ENCODE results near the gene MYO3B.
"Not testable (repeated sequence)": the region's sequence is repeated elsewhere in the genome, so short reads cannot be mapped to it uniquely, and the experiment has no call there.

MYO3B gene

DNA sequence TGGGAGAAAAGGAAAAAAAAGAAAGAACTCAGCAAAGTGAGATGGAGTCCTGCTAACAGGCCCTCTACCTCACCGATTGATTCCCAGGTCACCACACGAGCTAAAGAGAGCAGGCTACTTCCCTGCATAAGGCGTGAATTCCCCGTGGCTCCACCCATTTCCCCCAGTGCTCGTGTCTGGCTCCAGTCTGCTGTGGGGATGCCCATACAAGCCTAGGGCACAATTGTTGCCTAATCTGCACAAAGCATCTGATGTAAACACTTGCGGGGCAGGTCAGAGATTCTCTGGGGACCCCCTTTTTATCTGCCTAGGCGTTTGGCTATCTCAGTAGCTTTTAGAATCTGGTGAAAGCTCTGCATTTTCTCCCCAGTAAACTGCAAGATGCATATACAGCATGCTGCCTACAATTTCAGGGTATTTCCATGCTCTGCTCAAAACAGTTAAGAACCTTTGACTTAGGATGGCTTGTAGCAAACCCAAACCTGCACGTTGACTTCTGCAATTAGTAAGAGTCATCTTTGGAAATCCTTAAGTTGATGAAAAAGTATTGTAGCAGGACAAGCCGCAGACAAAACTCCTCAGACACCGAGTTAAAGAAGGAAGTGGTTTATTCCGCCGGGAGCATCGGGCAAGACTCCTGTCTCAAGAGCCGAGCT is 34.8 kb downstream of the MYO3B start:
- in situ Hi-C loops (cut with HindIII; ENCODE audit: low sequenced_read_pairs), result no loop called here

DNA sequence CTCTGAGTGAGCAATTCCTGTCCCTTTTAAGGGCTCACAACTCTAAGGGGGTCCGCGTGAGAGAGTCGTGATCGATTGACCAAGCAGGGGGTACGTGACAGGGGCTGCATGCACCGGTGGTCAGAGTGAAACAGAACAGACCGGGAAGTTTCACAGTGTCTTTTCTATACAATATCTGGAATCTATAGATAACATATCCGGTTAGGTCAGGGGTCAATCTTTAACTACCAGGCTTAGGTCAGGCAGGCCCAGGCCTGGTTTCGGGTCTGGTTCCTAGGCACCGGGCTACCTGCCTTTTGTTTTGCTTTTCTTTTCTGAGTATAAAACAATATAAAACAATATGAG is 35.3 kb downstream of the MYO3B start:
- in situ Hi-C loops (cut with HindIII; ENCODE audit: low sequenced_read_pairs), result not testable (repeated sequence)

DNA sequence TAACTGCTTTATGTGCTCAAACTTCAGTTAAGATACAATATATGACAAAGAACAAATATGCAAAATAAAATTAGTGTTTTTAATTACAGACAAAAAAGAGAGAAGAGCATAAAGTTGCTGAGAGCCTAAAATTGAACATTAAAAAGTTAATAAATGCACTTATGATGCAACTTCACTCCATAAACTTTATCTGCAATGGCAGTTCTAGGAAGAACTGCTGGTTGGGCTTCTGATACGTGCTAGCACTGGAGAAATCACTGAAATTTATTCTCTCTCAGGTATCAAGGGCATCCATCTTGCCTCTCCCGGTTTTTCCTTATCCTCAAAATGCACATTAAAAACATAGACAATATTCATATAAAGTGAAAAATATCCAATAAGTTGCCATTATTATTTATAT is 35.7 kb downstream of the MYO3B start:
- in situ Hi-C loops (cut with HindIII; ENCODE audit: low sequenced_read_pairs), result no loop called here

DNA sequence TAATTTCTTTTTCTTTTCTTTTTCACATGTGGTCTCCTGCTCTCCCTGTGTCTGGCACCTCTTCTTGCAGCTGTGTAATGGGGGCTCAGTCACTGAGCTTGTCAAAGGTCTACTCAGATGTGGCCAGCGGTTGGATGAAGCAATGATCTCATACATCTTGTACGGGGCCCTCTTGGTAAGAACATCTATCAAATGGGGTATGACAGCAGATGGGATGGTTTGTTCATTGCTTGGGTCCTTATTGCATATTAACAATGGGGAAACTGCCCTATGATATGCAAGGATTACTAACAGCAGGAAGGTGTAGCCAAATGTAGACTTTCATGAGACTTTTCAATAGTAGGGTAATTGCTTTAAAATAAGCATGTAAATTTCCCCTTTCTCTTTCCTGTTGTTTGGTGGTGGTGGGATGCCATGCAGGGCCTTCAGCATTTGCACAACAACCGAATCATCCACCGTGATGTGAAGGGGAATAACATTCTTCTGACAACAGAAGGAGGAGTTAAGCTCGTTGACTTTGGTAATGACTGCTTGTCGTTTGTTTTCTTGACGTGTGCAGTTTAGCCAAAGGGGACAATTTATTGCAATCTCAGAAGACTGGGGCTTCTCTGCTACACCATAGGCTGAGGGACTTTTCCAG is 36.5 kb downstream of the MYO3B start:
- in situ Hi-C loops (cut with HindIII; ENCODE audit: low sequenced_read_pairs), result no loop called here

DNA sequence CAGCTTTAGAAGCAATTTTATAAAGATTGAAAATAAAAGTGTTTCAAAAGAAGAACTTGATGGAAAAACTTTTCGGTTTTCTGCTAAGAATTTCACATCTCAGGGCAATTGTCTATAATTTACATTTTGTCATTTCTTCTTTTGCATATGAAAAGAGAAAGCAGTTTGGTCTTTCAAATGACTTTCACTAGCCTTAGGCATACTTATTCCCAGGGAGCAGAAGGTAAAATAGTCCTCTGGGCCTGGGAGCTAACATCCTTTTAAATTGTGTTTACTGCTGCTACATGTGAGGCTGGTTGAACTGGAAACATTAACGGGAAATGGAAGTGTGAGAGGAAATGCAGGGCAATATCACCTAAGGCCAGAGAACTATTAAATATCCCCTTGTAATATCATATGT is 37.1 kb downstream of the MYO3B start:
- in situ Hi-C loops (cut with HindIII; ENCODE audit: low sequenced_read_pairs), result no loop called here

DNA sequence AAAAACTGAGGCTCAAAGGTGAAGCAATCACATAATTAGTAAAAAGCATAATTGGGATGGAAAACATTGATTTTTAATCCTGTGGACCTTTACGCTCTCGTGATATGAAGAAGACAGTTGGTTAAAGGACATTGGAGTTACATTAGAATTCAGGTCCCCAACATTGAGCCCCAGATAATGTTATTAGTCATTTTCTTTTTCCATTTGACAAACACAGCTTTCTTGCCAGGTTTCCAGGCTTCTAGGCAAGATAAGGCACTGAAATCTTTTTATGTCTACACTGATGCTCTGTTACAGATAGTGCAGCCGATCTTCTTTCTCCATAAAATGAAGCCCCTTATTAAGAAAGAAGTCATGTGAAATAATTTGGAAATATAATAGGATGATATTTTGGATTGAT is 38.5 kb downstream of the MYO3B start:
- in situ Hi-C loops (cut with HindIII; ENCODE audit: low sequenced_read_pairs), result no loop called here

DNA sequence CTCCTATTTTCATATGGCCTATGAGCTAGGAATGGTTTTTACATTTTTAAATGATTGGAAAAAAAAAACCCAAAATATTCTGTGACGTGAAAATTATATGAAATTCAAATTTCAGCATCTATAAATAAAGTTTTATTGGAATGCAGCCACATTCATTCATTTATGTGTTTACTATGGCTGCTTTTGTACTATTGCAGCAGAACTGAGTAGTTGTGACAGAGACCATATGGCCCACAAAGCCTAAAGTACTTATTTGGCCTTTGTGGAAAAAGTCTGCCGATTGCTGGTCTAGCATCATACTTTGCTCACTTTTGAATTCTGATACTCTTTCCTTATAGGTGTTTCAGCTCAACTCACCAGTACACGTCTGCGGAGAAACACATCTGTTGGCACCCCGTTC is 39.0 kb downstream of the MYO3B start:
- in situ Hi-C loops (cut with HindIII; ENCODE audit: low sequenced_read_pairs), result no loop called here

DNA sequence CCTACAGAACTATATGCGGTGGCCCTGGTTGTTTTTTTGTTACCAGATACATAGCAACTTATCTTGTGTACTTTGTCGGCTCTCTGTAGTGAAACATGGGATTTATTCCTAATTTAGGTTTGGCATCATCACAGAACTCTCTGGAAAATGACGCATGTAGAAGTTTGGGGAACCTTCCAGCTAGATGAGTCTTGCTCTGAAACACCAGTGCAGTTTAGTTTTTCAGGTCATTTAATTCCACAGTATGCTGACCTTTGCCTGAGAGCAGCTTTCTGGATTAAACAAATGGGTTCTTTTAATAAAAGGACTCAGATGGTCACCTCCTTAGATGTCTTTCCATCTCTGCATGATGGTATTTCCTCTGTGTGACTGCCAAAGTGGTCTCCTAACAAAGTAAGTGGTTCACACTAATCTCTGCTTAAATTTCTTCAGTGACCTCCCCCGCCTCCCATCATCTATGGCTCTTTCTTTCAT is 39.9 kb downstream of the MYO3B start:
- in situ Hi-C loops (cut with HindIII; ENCODE audit: low sequenced_read_pairs), result no loop called here

DNA sequence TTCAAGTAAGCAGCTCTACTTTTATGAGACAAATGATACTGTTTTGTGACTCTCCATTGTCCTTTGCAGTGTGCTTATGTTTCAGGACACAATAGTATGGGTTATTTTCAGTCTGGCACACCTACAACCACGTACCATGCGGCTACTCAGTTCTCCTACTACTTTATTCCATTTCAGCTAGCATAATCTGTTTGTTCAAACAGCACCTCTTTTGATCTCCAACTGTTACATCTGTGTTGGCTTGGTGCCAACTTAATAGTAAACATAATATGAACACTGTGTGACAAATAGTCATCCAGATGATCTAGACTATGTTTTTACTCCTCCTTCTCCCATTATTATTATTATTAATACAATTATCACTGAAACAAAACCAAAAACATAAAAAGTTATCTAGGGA is 40.5 kb downstream of the MYO3B start:
- in situ Hi-C loops (cut with HindIII; ENCODE audit: low sequenced_read_pairs), result no loop called here

DNA sequence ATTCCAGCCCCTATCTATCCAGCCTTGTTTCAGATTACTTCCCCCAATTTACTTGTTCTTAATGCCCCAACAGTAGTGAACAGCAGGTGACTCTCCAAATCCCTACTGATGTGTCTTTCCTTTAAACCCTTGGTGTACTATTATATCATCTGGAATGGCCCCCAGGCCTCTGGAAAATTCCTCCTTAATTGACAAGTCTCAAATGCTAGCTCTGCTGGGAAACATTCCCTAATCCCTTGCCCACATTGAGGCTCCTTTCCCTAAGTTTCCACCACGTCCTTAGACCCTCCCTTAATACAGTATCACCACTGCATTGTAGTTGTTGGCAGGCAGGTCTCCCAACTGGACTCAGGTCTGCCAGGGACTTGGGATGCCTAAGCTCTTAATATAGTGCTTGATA is 41.0 kb downstream of the MYO3B start:
- in situ Hi-C loops (cut with HindIII; ENCODE audit: low sequenced_read_pairs), result no loop called here

DNA sequence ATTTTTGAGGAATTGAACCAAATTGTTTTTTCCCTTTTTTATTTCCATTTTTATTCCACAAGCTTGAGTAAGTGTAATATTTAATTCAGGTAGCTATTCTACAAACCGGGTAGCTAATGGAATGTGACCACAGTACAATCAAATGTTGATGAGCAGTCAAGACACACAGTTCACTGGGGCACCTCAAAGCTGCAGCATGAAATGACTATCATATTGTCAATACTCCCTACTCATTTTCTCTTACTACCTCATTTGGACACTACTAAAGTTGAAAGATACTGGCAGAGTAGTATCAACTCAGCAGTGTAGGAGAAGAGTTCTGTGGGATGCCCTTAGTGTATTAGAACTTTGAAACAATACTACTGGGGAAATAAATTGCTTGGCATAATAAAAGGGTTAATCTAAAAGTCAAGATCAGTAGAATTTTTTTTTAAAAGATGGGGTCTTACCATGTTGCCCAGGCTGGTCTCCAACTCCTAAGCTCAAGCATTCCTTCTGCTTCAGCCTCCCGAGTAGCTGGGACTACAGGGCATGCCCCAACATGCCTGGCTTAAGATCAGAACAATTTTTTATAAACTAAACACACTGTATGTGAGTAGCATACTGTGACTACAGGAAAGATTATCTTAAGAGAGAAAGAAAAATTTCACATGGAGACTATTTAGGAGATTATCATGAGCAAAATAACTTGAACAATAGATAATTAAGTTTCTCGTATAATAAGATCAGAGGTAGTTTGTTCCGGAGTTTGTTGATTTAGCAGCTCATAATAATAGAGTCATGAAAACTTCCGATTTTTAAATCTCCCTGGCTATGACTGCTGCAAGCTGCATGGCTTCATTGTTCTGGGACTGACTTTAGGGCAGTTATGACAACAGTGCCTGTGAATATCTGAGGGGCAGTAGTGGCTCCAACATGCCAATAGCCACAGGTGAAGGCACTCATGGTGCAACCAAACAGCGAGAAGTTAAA is 43.7 kb downstream of the MYO3B start:
- in situ Hi-C loops (cut with HindIII; ENCODE audit: low sequenced_read_pairs), result no loop called here

DNA sequence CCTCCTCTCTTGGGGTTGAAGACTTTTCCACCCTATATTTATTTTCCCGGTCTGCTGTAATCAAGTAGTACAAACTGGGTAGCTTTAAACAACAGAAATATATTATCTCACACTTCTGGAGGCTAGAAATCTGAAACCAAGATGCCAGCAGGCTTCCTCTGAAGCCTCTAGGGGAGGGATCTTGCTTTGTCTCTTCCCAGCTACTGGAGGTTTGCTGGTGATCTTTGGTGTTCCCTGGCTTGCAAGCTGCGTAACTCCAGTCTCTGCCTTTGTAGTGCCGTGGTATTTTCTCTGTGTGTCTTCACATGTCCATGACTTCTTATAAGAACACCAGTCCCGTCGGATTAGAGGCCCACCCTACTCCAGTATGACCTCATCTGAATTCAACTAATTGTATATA is 44.4 kb downstream of the MYO3B start:
- in situ Hi-C loops (cut with HindIII; ENCODE audit: low sequenced_read_pairs), result no loop called here

DNA sequence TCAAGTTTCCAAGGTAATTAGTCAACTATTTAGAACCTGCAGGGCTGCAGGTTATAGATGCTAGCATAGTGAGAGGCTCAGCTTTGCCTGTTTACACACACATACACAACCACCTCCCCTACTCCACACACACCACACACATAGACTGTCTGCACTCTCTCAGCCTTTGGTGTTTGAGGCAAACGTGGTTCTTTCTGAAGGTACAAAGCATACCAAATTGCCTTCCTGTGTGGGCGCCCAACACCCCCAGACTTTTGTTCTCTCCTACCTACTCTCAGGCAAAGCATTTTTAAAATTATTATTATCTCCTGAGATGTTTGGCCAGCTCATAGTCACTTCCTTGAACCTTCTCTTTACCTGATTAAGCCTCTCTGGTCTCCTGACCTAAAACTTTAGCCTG is 44.9 kb downstream of the MYO3B start:
- in situ Hi-C loops (cut with HindIII; ENCODE audit: low sequenced_read_pairs), result no loop called here

DNA sequence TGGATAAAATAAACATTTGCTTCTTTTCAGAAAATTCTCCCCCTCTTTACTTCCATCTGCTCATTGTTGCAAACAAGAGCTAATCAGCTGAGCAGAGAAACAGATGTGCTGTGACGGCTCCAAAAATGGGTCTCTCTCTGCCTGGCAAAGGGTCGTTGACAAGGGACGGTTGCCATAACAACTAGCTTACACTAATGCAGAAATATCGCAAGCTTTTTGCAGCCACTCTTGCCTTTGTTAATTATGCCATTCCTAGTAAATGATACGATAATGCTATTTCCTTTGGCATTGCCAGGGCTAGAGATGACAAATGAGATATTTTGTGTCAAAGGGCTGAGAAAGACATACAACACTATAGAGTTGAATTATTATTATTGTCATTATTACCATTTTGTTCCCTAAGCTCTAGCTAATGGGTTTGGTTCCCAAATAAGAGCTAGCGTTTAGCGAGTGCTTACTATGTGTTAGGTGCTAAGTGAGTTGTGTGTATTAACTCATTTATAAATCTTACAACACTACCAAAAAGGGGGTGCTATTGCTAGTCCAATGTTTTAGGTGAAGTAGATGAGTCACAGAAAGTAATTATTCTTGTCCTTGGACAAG is 46.8 kb downstream of the MYO3B start:
- in situ Hi-C loops (cut with HindIII; ENCODE audit: low sequenced_read_pairs), result no loop called here

DNA sequence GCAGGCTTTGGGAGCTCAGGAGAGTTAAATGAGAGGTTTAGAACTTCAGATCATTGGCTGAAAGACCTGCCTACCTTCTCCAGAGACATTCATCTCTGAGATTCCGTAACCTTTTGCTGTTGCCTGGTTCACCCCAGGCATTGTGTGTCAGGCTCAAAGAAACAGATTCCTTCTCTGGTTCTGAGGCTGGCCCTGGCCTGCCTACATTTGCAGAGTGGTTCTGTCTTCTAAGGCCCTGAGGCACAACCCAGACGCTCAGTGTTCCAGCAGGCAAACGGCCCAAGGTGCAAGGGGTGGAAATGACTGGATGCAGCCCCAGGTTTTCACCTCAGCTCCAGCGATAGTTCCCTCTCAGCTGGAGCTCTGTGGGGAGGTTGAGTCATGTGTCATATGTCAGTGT is 48.3 kb downstream of the MYO3B start:
- in situ Hi-C loops (cut with HindIII; ENCODE audit: low sequenced_read_pairs), result no loop called here

DNA sequence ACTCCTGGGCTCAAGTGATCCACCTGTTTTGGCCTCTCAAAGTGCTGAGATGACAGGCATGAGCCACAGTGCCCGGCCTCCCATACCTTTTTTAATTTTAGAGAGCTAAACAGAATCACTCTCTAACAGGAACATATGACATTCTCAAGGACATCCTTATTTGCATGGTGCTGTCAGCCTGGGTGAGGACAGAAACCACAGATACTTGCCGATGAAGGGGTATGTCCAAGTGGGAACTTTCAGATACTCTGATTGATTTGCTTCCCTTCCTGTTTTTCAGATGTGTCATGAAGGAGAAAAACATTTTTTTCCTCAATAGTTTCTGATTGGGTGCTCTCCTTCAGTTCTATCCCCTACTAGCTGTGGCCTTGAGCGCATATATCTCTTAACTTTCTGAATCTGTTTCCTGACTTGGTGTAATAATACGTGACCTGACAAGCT is 49.6 kb downstream of the MYO3B start:
- in situ Hi-C loops (cut with HindIII; ENCODE audit: low sequenced_read_pairs), result no loop called here

DNA sequence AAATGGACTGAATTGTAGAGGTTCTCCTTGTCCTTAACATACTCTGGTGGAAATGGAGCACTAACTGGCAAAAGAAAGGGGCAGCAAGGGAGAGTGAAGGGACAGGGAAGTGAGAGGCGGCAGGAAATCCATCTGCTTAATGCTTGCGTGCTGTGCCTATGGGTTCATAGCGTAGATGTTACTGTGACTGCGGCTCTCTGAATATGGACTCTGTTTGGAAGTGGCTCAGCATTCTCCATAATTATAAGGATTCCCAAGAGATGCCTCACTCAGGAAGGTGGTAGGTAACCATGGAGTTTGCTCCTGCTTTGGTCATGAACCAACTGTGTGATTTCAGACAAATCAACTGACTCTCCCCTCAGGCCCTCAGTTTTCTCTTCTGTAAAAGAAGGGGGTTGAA is 50.0 kb downstream of the MYO3B start:
- in situ Hi-C loops (cut with HindIII; ENCODE audit: low sequenced_read_pairs), result no loop called here

DNA sequence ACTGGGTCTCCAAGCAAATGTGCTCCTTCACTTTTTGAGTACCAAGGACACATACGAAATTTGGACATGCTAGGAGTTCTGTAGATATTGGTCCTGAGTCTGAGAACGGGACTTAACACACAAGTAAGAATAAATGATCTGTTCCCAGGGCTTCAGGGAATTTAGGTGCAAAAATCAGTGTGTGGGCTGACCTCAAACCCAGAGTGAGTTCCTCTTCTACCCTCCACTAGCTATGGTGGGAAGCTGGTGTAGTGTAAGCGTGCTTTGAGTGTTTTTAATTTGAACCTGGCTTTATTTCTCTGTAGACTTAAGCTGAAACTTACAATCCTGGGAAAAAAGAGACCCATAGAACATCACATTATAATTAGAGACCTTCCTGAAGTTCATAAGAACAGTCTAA is 50.5 kb downstream of the MYO3B start:
- in situ Hi-C loops (cut with HindIII; ENCODE audit: low sequenced_read_pairs), result no loop called here

DNA sequence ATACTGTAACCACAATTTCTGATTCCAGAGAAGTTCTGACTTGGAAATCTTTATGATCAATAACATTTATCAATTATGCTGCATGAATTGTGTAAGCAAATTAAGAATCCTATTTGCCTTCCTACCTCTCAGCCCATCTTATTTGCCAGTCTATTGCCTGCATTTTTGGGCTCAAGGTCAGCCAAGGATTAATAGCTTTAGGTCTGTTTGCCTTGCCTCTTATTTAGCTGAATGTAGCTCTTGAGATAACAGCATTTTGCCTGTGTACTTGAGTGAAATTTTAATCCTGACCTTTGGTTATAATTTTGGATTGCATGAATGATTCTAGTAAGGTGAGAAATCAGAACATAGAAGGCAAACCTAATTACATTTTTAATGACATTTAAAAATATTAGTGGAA is 51.2 kb downstream of the MYO3B start:
- in situ Hi-C loops (cut with HindIII; ENCODE audit: low sequenced_read_pairs), result no loop called here

DNA sequence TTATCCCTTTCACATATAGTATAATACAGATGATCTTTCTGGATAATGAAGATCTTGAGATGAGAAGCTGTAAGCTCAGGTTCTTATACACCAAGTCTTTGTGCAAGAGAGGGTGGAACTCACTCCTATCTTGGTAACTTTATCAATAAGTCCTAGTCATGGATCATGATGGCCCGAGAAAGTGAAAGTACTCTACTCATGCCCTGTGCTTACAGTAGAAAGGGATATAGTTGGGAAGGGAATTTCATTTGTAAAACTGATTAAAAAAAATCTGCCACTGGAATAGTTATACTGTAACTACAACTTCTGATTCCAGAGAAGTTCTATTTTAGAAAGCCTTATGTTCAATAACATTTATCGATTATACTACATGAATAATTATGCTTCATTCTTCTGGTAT is 51.8 kb downstream of the MYO3B start:
- in situ Hi-C loops (cut with HindIII; ENCODE audit: low sequenced_read_pairs), result no loop called here
